Loucy (cell line): ENCODE results near the gene TPBGL.

ENCODE experiments used
- H2AFZ ChIP-seq: fragments of 200-600 bp; sonication (generic); 2 replicates; pipeline ENCODE4 v1.6.0; 2016; ENCODE audit warnings: antibody characterized with exemption, mild to moderate bottlenecking, low read length, moderate library complexity
- H3F3A ChIP-seq: fragments of 200-600 bp; 2 replicates; pipeline ENCODE4 v1.6.0; 2016; ENCODE audit warnings: antibody characterized with exemption, low read depth, mild to moderate bottlenecking
- H3K27me3 ChIP-seq: fragments of 200-600 bp; sonication (generic); 2 replicates; pipeline ENCODE4 v1.6.1; 2014; ENCODE audit warnings: low read length, mild to moderate bottlenecking; ENCODE audit not compliant: insufficient read depth, poor library complexity, severe bottlenecking
- H3K36me3 ChIP-seq: fragments of 200-600 bp; sonication (generic); 2 replicates; pipeline ENCODE4 v1.6.1; 2016; ENCODE audit warnings: low read length; ENCODE audit not compliant: insufficient read depth
- H3K4me1 ChIP-seq: fragments of 200-600 bp; sonication (generic); 2 replicates; pipeline ENCODE4 v1.5.1; 2014; ENCODE audit warnings: low read length, mild to moderate bottlenecking; ENCODE audit not compliant: insufficient read depth, poor library complexity, severe bottlenecking
- H3K4me2 ChIP-seq: fragments of 200-600 bp; sonication (generic); 2 replicates; pipeline ENCODE4 v1.6.0; 2014; ENCODE audit warnings: antibody characterized with exemption, low read length, low read depth, mild to moderate bottlenecking; ENCODE audit not compliant: poor library complexity, severe bottlenecking
- H3K4me3 ChIP-seq: fragments of 200-600 bp; sonication (generic); 2 replicates; pipeline ENCODE4 v1.5.1; 2014; ENCODE audit warnings: low read length, mild to moderate bottlenecking, mixed read lengths; ENCODE audit not compliant: poor library complexity, severe bottlenecking
- H3K79me2 ChIP-seq: fragments of 200-600 bp; sonication (generic); 2 replicates; pipeline ENCODE4 v1.6.1; 2014; ENCODE audit warnings: low read length; ENCODE audit not compliant: insufficient read depth
- H3K9ac ChIP-seq: fragments of 200-600 bp; sonication (generic); 2 replicates; pipeline ENCODE4 v1.6.0; 2014; ENCODE audit warnings: mild to moderate bottlenecking, low read depth, low read length, moderate library complexity; ENCODE audit not compliant: poor library complexity, severe bottlenecking
- H3K9me2 ChIP-seq: fragments of 200-600 bp; sonication (generic); replicated peaks from 2 replicates; pipeline ENCODE4 v1.6.1; 2016; ENCODE audit warnings: low read depth, low read length, mixed read lengths
- H3K9me3 ChIP-seq: fragments of 200-600 bp; sonication (generic); 2 replicates; pipeline ENCODE4 v1.6.1; 2014; ENCODE audit warnings: mild to moderate bottlenecking, antibody characterized with exemption, low read length, low read depth; ENCODE audit not compliant: insufficient read depth
- H4K20me1 ChIP-seq: fragments of 200-600 bp; sonication (generic); 2 replicates; pipeline ENCODE4 v1.6.0; 2014; ENCODE audit warnings: antibody characterized with exemption, low read length, mild to moderate bottlenecking; ENCODE audit not compliant: insufficient read depth, poor library complexity, severe bottlenecking
- CTCF ChIP-seq: fragments of 200-600 bp; sonication (generic); conservative IDR thresholded peaks from 2 replicates; pipeline ENCODE4 v1.5.1; 2014; ENCODE audit warnings: mild to moderate bottlenecking, antibody characterized with exemption, low read length
- EZH2phosphoT487 ChIP-seq: fragments of 200-600 bp; IDR thresholded peaks from 2 replicates; pipeline ENCODE4 v1.6.1; 2018; ENCODE audit warnings: antibody characterized with exemption, mild to moderate bottlenecking, moderate library complexity, borderline replicate concordance

The TPBGL gene

GRCh38 chr11:75239531-75240290 lies 863 bp upstream of the TPBGL start:
- Histone ChIP-seq H3F3A (no peaks in the 10 kb centered on the region), H3K36me3 (no peaks in the 10 kb centered on the region), H4K20me1 (no peaks in the 10 kb centered on the region), H3K4me2 (no peak overlapping the region), H2AFZ (no peak overlapping the region), H3K9me3 (no peaks in the 10 kb centered on the region), H3K9me2 (no peaks in the 10 kb centered on the region), H3K9ac (no peak overlapping the region), H3K4me1 (no peaks in the 10 kb centered on the region), H3K4me3 (no peak overlapping the region), H3K79me2 (no peaks in the 10 kb centered on the region), H3K27me3 (no peaks in the 10 kb centered on the region)
- no peak for TF ChIP-seq EZH2phosphoT487
- TF ChIP-seq CTCF: no peak

GRCh38 chr11:75241036-75241905 lies 697 bp downstream of the TPBGL start:
- TF ChIP-seq EZH2phosphoT487 (no peak), CTCF (no peak)

GRCh38 chr11:75241906-75242644 lies 1.5 kb downstream of the TPBGL start:
- no peaks in the 10 kb centered on the region for H3K9me3 ChIP-seq
- no peaks in the 10 kb centered on the region for H3K79me2 ChIP-seq
- no peaks in the 10 kb centered on the region for H3K9me2 ChIP-seq
- H3K4me1 ChIP-seq: no peaks in the 10 kb centered on the region
- no peak overlapping the region for H3K4me3 ChIP-seq
- no peak overlapping the region for H3K9ac ChIP-seq
- H3K36me3 ChIP-seq: no peaks in the 10 kb centered on the region
- H2AFZ ChIP-seq: no peak overlapping the region
- TF ChIP-seq CTCF: no peak
- no peak for TF ChIP-seq EZH2phosphoT487
- no peaks in the 10 kb centered on the region for H3K27me3 ChIP-seq
- H3K4me2 ChIP-seq: no peak overlapping the region
- H4K20me1 ChIP-seq: no peaks in the 10 kb centered on the region
- no peaks in the 10 kb centered on the region for H3F3A ChIP-seq

More at GRCh38 chr11:75241036-75241905, 697 bp downstream of the TPBGL start:
- no peaks in the 10 kb centered on the region for H3K27me3 ChIP-seq
- H3K9me3 ChIP-seq: no peaks in the 10 kb centered on the region
- H3F3A ChIP-seq: no peaks in the 10 kb centered on the region
- no peak overlapping the region for H2AFZ ChIP-seq
- no peak overlapping the region for H3K4me3 ChIP-seq
- no peak overlapping the region for H3K4me2 ChIP-seq
- H3K9me2 ChIP-seq: no peaks in the 10 kb centered on the region
- no peak overlapping the region for H3K9ac ChIP-seq
- no peaks in the 10 kb centered on the region for H3K36me3 ChIP-seq
- H4K20me1 ChIP-seq: no peaks in the 10 kb centered on the region
- no peaks in the 10 kb centered on the region for H3K4me1 ChIP-seq
- no peaks in the 10 kb centered on the region for H3K79me2 ChIP-seq
